Kidney epithelial cell (primary cell): Measurements from ENCODE around the gene FANK1. TPM values are rescaled to one million over a fixed set of nuclear protein-coding genes. Genes with fewer than 3 reads are reported as not detected.

Experiments
- DNase-seq: peaks from one replicate; pipeline ENCODE4 v3.0.0-alpha.2; 2010; ENCODE audit warnings: low read depth
- H3K27me3 ChIP-seq: 2 replicates; pipeline ENCODE4 v1.6.0; 2011; ENCODE audit warnings: low read length; ENCODE audit not compliant: control insufficient read depth, insufficient read depth
- H3K36me3 ChIP-seq: 2 replicates; pipeline ENCODE4 v1.5.1; 2011; ENCODE audit warnings: low read length; ENCODE audit not compliant: control insufficient read depth, insufficient read depth
- H3K4me3 ChIP-seq: 2 replicates; pipeline ENCODE4 v1.5.1; 2011; ENCODE audit warnings: low read depth, mild to moderate bottlenecking, control low read depth, low read length
- CTCF ChIP-seq: IDR thresholded peaks from 2 replicates; pipeline ENCODE4 v1.5.1; 2011; ENCODE audit warnings: mild to moderate bottlenecking, moderate library complexity, low read length, control low read depth, inconsistent platforms; ENCODE audit not compliant: insufficient read depth, poor library complexity, severe bottlenecking
- total RNA-seq: library from RNA; depleted of rRNA; stranded (reverse); fragments of >200 nt; gene quantifications from 2 replicates; pipeline ENCODE4 v1.2.3, GENCODE V29; 2015

FANK1 gene
- total RNA-seq, 1 donor from 2014 or later, result 7.5 TPM

GRCh38 chr10:126006264-126006663 lies 109.9 kb downstream of the FANK1 start:
- Histone ChIP-seq H3K36me3 (no peaks in the 10 kb centered on the region), H3K4me3 (no peak overlapping the region), H3K27me3 (no peaks in the 10 kb centered on the region)
- no peak for TF ChIP-seq CTCF
- DNase-seq, result no peak

GRCh38 chr10:126006906-126007305 lies 110.5 kb downstream of the FANK1 start:
- no peak for DNase-seq
- Histone ChIP-seq H3K36me3 (no peaks in the 10 kb centered on the region), H3K27me3 (no peaks in the 10 kb centered on the region), H3K4me3 (no peak overlapping the region)
- TF ChIP-seq CTCF, result no peak

GRCh38 chr10:126009650-126010049 lies 113.3 kb downstream of the FANK1 start:
- no peak for DNase-seq
- no peak for TF ChIP-seq CTCF
- H3K4me3 ChIP-seq, result no peak overlapping the region
- no peaks in the 10 kb centered on the region for H3K27me3 ChIP-seq
- H3K36me3 ChIP-seq, result no peaks in the 10 kb centered on the region

- no peak for TF ChIP-seq CTCF
- Histone ChIP-seq H3K4me3 (no peak overlapping the region), H3K36me3 (no peaks in the 10 kb centered on the region), H3K27me3 (no peaks in the 10 kb centered on the region)
- DNase-seq, result no peak
Observed at GRCh38 chr10:126011995-126012394, 115.6 kb downstream of the FANK1 start.

GRCh38 chr10:126012485-126012884 lies 116.1 kb downstream of the FANK1 start:
- no peak for TF ChIP-seq CTCF
- H3K27me3 ChIP-seq, result no peaks in the 10 kb centered on the region
- H3K4me3 ChIP-seq, result no peak overlapping the region
- no peak for DNase-seq
- H3K36me3 ChIP-seq, result no peaks in the 10 kb centered on the region

- Histone ChIP-seq H3K4me3 (no peak overlapping the region), H3K36me3 (no peaks in the 10 kb centered on the region), H3K27me3 (no peaks in the 10 kb centered on the region)
- DNase-seq, result peak; percentile 88
- TF ChIP-seq CTCF, result peak; percentile 18
Observed at GRCh38 chr10:126013489-126014281, 117.3 kb downstream of the FANK1 start.
